HCT116 (cell line): ENCODE results near the gene AKT1.

Experiments
- CTCF ChIP-seq, 3 experiments: fragments of 200-600 bp in 1 of 3; sonication (generic) in 1 of 3; IDR thresholded peaks in 2 of 3; conservative IDR thresholded peaks in 1 of 3; 2 replicates each; pipeline ENCODE4 v1.5.1; 2012 to 2017; ENCODE audit warnings: low read depth in 2 of 3, low read length in 2 of 3, antibody characterized with exemption in 1 of 3, borderline replicate concordance in 1 of 3, control low read depth in 1 of 3, mild to moderate bottlenecking in 1 of 3, mixed read lengths in 1 of 3, mixed run types in 1 of 3, moderate library complexity in 1 of 3; ENCODE audit not compliant: insufficient read depth in 1 of 3
- ELF1 ChIP-seq: IDR thresholded peaks from 2 replicates; pipeline ENCODE4 v1.6.1; 2012; ENCODE audit warnings: low read depth, borderline replicate concordance
- EZH2 ChIP-seq: fragments of 200-600 bp; sonication (generic); IDR thresholded peaks from 2 replicates; pipeline ENCODE4 v1.6.1; 2017; ENCODE audit warnings: antibody characterized with exemption, mixed run types
- FOSL1 ChIP-seq: IDR thresholded peaks from 2 replicates; pipeline ENCODE4 v1.6.1; 2012; ENCODE audit warnings: low read depth
- MAX ChIP-seq: IDR thresholded peaks from 2 replicates; pipeline ENCODE4 v1.6.1; 2012
- POLR2A ChIP-seq: IDR thresholded peaks from 2 replicates; pipeline ENCODE4 v1.7.0; 2011; ENCODE audit warnings: borderline replicate concordance; ENCODE audit not compliant: insufficient read depth, insufficient read length; ENCODE audit errors: extremely low read depth
- POLR2AphosphoS5 ChIP-seq: IDR thresholded peaks from 2 replicates; pipeline ENCODE4 v1.6.1; 2011; ENCODE audit warnings: mild to moderate bottlenecking, low read depth, low read length, moderate library complexity
- RAD21 ChIP-seq: IDR thresholded peaks from 2 replicates; pipeline ENCODE4 v1.6.1; 2012; ENCODE audit warnings: low read depth, mild to moderate bottlenecking
- TCF7L2 ChIP-seq: IDR thresholded peaks from 2 replicates; pipeline ENCODE4 v1.7.0; 2011; ENCODE audit warnings: borderline replicate concordance, inconsistent platforms; ENCODE audit not compliant: insufficient read depth, insufficient read length; ENCODE audit errors: extremely low read depth
- YY1 ChIP-seq: IDR thresholded peaks from 2 replicates; pipeline ENCODE4 v1.6.1; 2011; ENCODE audit warnings: low read length, low read depth, moderate library complexity, mild to moderate bottlenecking; ENCODE audit not compliant: insufficient replicate concordance; ENCODE audit errors: extremely low read depth
- TF ChIP-seq, protein P1 (sequence below): IDR thresholded peaks from 2 replicates; pipeline ENCODE4 v1.6.1; 2012; ENCODE audit warnings: low read depth

- no peak for TF ChIP-seq CTCF (IDR thresholded peaks at IDR 0.05 in 2 of 3, conservative IDR thresholded peaks at IDR 0.05 in 1 of 3; ENCODE audit: borderline replicate concordance in 1 of 3, insufficient read depth in 1 of 3, low read depth in 2 of 3, low read length in 2 of 3)
- TF ChIP-seq POLR2AphosphoS5, result no peak
- no peak for TF ChIP-seq POLR2A
- no peak for TF ChIP-seq EZH2
- TF ChIP-seq, protein P1, sequence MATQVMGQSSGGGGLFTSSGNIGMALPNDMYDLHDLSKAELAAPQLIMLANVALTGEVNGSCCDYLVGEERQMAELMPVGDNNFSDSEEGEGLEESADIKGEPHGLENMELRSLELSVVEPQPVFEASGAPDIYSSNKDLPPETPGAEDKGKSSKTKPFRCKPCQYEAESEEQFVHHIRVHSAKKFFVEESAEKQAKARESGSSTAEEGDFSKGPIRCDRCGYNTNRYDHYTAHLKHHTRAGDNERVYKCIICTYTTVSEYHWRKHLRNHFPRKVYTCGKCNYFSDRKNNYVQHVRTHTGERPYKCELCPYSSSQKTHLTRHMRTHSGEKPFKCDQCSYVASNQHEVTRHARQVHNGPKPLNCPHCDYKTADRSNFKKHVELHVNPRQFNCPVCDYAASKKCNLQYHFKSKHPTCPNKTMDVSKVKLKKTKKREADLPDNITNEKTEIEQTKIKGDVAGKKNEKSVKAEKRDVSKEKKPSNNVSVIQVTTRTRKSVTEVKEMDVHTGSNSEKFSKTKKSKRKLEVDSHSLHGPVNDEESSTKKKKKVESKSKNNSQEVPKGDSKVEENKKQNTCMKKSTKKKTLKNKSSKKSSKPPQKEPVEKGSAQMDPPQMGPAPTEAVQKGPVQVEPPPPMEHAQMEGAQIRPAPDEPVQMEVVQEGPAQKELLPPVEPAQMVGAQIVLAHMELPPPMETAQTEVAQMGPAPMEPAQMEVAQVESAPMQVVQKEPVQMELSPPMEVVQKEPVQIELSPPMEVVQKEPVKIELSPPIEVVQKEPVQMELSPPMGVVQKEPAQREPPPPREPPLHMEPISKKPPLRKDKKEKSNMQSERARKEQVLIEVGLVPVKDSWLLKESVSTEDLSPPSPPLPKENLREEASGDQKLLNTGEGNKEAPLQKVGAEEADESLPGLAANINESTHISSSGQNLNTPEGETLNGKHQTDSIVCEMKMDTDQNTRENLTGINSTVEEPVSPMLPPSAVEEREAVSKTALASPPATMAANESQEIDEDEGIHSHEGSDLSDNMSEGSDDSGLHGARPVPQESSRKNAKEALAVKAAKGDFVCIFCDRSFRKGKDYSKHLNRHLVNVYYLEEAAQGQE, result no peak
- TF ChIP-seq YY1, result no peak
- TF ChIP-seq MAX, result no peak
- TF ChIP-seq RAD21, result no peak
- no peak for TF ChIP-seq TCF7L2
- TF ChIP-seq ELF1, result no peak
- no peak for TF ChIP-seq FOSL1
Observed at GRCh38 chr14:104766863-104767633, 28.5 kb downstream of the AKT1 start.
